Activated B cell treated with CpG ODN at 0.5 μM for 24 hours (primary cell): Measurements from ENCODE around the gene CNTFR. TPM values are rescaled to one million over a fixed set of nuclear protein-coding genes. Genes with fewer than 3 reads are reported as not detected.

Source experiments
- ATAC-seq: fragments of 200-7000 bp; cut with Tn5 transposase; one replicate; pipeline ENCODE4 v1.10.0; 2021; ENCODE audit warnings: low read depth, mild to moderate bottlenecking, moderate library complexity
- CTCF ChIA-PET: fragments of 350-600 bp; sonication (Branson Sonifier 250); formaldehyde crosslinking; loops from one replicate; lab custom pipeline; 2021; ENCODE audit warnings: antibody characterized with exemption; lab: Charles Lee
- POLR2A ChIA-PET: fragments of 350-600 bp; sonication (Branson Sonifier 250); formaldehyde crosslinking; loops from one replicate; lab custom pipeline; 2021; ENCODE audit warnings: antibody characterized with exemption; lab: Charles Lee
- DNase-seq: peaks from one replicate; pipeline ENCODE4 v3.0.0; 2022
- H3K27ac Mint-ChIP-seq: one replicate; pipeline ENCODE4 v1.8.0; 2020; ENCODE audit warnings: mixed read lengths
- H3K27me3 Mint-ChIP-seq: one replicate; pipeline ENCODE4 v1.8.0; 2021; ENCODE audit warnings: mixed read lengths
- H3K36me3 Mint-ChIP-seq: one replicate; pipeline ENCODE4 v1.8.0; 2021; ENCODE audit warnings: low read depth, mixed read lengths
- H3K4me1 Mint-ChIP-seq: one replicate; pipeline ENCODE4 v1.8.0; 2021; ENCODE audit warnings: mixed read lengths
- H3K4me3 Mint-ChIP-seq: one replicate; pipeline ENCODE4 v1.8.0; 2020; ENCODE audit warnings: mild to moderate bottlenecking, mixed read lengths
- H3K9me3 Mint-ChIP-seq: one replicate; pipeline ENCODE4 v1.8.0; 2020; ENCODE audit warnings: mixed read lengths
- intact Hi-C: fragments of 100-400 bp; cut with micrococcal nuclease; formaldehyde crosslinking; loops from one replicate; pipeline ENCODE4 v1.15.1; 2024
- total RNA-seq: library from RNA; stranded (reverse); gene quantifications from 2 replicates; pipeline ENCODE4 v1.2.3, GENCODE V29; 2022
- TF ChIP-seq, protein P1 (sequence below): fragments of 200-600 bp; IDR thresholded peaks from one replicate; pipeline ENCODE4 v1.8.0; 2022; ENCODE audit warnings: antibody characterized with exemption, mild to moderate bottlenecking

CNTFR gene
- total RNA-seq, 1 donor from 2014 or later, result not detected

GRCh38 chr9:34572092-34572491 is 17.4 kb downstream of the CNTFR start:
- peaks cover 28% of the 10 kb centered on the region for H3K27me3 Mint-ChIP-seq
- POLR2A ChIA-PET, result no interaction called here

DNA sequence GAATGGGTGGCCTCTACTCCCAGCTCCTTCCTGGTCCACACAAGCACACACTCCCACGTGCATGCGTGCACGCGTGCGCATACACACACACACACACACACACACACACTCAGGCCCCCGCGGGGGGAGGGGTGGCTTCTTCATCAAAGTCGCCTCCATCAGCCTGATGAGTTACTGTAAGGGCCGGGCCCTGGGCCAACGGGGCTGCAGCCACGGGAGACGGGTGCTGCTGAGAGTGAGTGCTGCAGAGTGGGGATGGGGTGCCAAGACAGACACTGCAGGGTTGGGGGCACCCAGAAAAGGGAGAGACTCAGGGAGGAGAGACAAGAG is 18.1 kb downstream of the CNTFR start:
- Mint-ChIP-seq H3K4me3 (no peak overlapping the region), H3K9me3 (no peaks in the 10 kb centered on the region), H3K27me3 (peaks cover 31% of the 10 kb centered on the region), H3K36me3 (no peaks in the 10 kb centered on the region), H3K4me1 (peaks cover 7% of the 10 kb centered on the region), H3K27ac (no peak overlapping the region)
- intact Hi-C loops, result no loop called here
- CTCF ChIA-PET, result no interaction called here
- ATAC-seq, result no peak
- POLR2A ChIA-PET, result no interaction called here
- TF ChIP-seq, protein P1, sequence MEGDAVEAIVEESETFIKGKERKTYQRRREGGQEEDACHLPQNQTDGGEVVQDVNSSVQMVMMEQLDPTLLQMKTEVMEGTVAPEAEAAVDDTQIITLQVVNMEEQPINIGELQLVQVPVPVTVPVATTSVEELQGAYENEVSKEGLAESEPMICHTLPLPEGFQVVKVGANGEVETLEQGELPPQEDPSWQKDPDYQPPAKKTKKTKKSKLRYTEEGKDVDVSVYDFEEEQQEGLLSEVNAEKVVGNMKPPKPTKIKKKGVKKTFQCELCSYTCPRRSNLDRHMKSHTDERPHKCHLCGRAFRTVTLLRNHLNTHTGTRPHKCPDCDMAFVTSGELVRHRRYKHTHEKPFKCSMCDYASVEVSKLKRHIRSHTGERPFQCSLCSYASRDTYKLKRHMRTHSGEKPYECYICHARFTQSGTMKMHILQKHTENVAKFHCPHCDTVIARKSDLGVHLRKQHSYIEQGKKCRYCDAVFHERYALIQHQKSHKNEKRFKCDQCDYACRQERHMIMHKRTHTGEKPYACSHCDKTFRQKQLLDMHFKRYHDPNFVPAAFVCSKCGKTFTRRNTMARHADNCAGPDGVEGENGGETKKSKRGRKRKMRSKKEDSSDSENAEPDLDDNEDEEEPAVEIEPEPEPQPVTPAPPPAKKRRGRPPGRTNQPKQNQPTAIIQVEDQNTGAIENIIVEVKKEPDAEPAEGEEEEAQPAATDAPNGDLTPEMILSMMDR, result no peak
- no peak for DNase-seq

More at GRCh38 chr9:34572092-34572491, 17.4 kb downstream of the CNTFR start:
- TF ChIP-seq, protein P1, result no peak
- DNase-seq, result no peak
- Mint-ChIP-seq H3K9me3 (no peaks in the 10 kb centered on the region), H3K36me3 (no peaks in the 10 kb centered on the region), H3K4me3 (no peak overlapping the region), H3K4me1 (peaks cover 8% of the 10 kb centered on the region), H3K27ac (no peak overlapping the region)
- no peak for ATAC-seq
- CTCF ChIA-PET, result no interaction called here
- intact Hi-C loops, result no loop called here

DNA sequence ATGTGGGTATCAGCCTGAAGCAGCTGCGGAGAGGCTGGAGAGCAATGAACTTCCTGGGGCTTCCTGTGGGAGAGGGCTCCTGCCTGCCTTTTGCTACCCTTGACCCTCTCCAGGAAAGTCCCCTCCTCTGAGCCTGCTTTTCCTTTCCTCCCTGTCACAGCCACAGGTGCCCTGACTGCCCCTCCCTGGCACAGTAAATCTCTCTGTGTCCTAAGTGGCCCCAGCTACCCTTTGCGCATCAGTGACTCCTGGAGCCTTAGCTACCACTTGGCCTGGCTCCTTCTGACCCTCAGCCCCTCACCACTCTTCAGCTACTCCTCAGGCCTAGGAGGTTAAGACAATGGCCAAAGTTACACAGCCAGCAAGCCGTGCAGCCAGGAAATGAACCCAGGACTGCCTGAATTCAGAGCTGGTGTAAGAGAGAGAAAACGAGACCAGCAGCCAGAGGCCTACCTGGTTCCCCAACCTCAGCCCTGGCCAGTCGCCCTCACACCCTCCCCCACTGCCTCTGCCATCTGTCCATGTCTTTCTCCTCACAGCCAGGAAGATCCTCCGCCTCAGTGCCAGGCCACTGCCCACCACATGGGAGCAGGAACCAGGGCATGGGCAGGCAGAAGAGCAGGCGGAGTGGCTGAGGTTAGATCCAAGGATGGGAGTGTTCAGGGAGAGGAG is 18.6 kb downstream of the CNTFR start:
- ATAC-seq (no peak), DNase-seq (no peak)
- TF ChIP-seq, protein P1, result no peak
- Mint-ChIP-seq H3K36me3 (no peaks in the 10 kb centered on the region), H3K4me3 (no peak overlapping the region), H3K27me3 (peaks cover 27% of the 10 kb centered on the region), H3K9me3 (no peaks in the 10 kb centered on the region), H3K27ac (no peak overlapping the region), H3K4me1 (peaks cover 7% of the 10 kb centered on the region)
- ChIA-PET POLR2A (no interaction called here), CTCF (no interaction called here)
- intact Hi-C loops, result no loop called here

- DNase-seq (no peak), ATAC-seq (no peak)
- no peaks in the 10 kb centered on the region for H3K36me3 Mint-ChIP-seq
- ChIA-PET CTCF (no interaction called here), POLR2A (no interaction called here)
- H3K27me3 Mint-ChIP-seq, result peaks cover 26% of the 10 kb centered on the region
- no peaks in the 10 kb centered on the region for H3K9me3 Mint-ChIP-seq
- TF ChIP-seq, protein P1, result no peak
- intact Hi-C loops, result no loop called here
- peaks cover 7% of the 10 kb centered on the region for H3K4me1 Mint-ChIP-seq
- no peak overlapping the region for H3K4me3 Mint-ChIP-seq
- no peak overlapping the region for H3K27ac Mint-ChIP-seq
Measured at GRCh38 chr9:34570376-34570775, 19.1 kb downstream of the CNTFR start.

DNA sequence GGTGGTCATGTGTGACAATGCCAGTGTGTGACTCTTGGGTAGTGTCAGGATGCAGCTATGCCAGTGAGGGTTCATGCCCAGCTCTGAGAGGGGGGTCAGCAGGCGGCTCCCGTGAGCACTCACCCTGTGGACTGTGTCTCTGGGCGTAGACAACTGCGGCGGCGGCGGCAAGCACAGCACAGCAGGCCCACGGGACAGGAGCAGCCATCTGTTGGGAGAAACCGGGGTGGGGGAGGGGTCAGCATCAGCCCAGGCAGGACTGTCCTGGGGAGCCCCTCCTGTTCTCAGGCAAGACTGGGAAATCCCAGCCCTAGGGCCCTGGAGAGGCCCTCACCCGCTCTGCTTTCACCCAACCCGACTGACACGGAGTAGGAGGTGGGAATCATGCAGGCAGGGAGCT is 20.8 kb downstream of the CNTFR start:
- Mint-ChIP-seq H3K27me3 (peaks cover 32% of the 10 kb centered on the region), H3K4me3 (no peak overlapping the region), H3K36me3 (no peaks in the 10 kb centered on the region), H3K9me3 (no peaks in the 10 kb centered on the region), H3K27ac (no peak overlapping the region), H3K4me1 (peaks cover 7% of the 10 kb centered on the region)
- CTCF ChIA-PET, result no interaction called here
- DNase-seq (no peak), ATAC-seq (no peak)
- POLR2A ChIA-PET, result no interaction called here
- TF ChIP-seq, protein P1, result no peak
- intact Hi-C loops, result no loop called here
